Upper lobe of right lung (tissue), 1 donor: Measurements from ENCODE around the gene STARD10. TPM values are rescaled to one million over a fixed set of nuclear protein-coding genes. Genes with fewer than 3 reads are reported as not detected.

Experiments used
- ATAC-seq: fragments of 200-7000 bp; cut with Tn5 transposase; one replicate; pipeline ENCODE4 v1.9.1; 2020; ENCODE audit warnings: mild to moderate bottlenecking, moderate library complexity
- DNase-seq: peaks from one replicate; pipeline ENCODE4 v3.0.0-alpha.2; 2020
- H3K27ac ChIP-seq: fragments of 200-600 bp; one replicate; pipeline ENCODE4 v1.8.0; 2022
- H3K27me3 ChIP-seq: fragments of 200-600 bp; one replicate; pipeline ENCODE4 v1.8.0; 2022; ENCODE audit warnings: mild to moderate bottlenecking
- H3K36me3 ChIP-seq: fragments of 200-600 bp; one replicate; pipeline ENCODE4 v1.8.0; 2022
- H3K4me1 ChIP-seq: fragments of 200-600 bp; one replicate; pipeline ENCODE4 v1.8.0; 2022
- H3K4me3 ChIP-seq: fragments of 200-600 bp; one replicate; pipeline ENCODE4 v1.8.0; 2022; ENCODE audit warnings: mild to moderate bottlenecking
- H3K9me3 ChIP-seq: fragments of 200-600 bp; one replicate; pipeline ENCODE4 v1.8.0; 2022
- CTCF ChIP-seq: fragments of 200-600 bp; IDR thresholded peaks from one replicate; pipeline ENCODE4 v1.8.0; 2022; ENCODE audit warnings: antibody characterized with exemption
- intact Hi-C: fragments of 100-400 bp; cut with DNase I; formaldehyde crosslinking; loops from one replicate; pipeline ENCODE4 v1.11.0; 2022
- total RNA-seq: library from RNA; stranded (reverse); fragmentation: NEBNext Ultra II Directional; extraction: Animal tissue kit (Norgen Biotek cat#: 25700); gene quantifications from one replicate; pipeline ENCODE4 v1.2.1, GENCODE V29; 2021
- donor health status: DM: no; HTN: yes; CAD: no; lungs with severe emphysema.

Gene STARD10
- total RNA-seq, 1 donor from 2014 or later = 116 TPM

GRCh38 chr11:72740562-72741428 lies 53.1 kb downstream of the STARD10 start:
- Histone ChIP-seq H3K36me3 (no peaks in the 10 kb centered on the region), H3K4me3 (no peak overlapping the region), H3K27me3 (no peaks in the 10 kb centered on the region), H3K9me3 (no peaks in the 10 kb centered on the region), H3K27ac (peak overlapping the region; percentile 85), H3K4me1 (peaks cover 75% of the 10 kb centered on the region)
- DNase-seq (no peak), ATAC-seq (no peak)
- intact Hi-C loops = no loop called here
- no peak for TF ChIP-seq CTCF

GRCh38 chr11:72740060-72740424 lies 53.8 kb downstream of the STARD10 start:
- no peak for DNase-seq
- no peak for TF ChIP-seq CTCF
- intact Hi-C loops = no loop called here
- Histone ChIP-seq H3K27me3 (no peaks in the 10 kb centered on the region), H3K36me3 (no peaks in the 10 kb centered on the region), H3K4me3 (no peak overlapping the region), H3K9me3 (no peaks in the 10 kb centered on the region), H3K4me1 (peaks cover 80% of the 10 kb centered on the region), H3K27ac (peak overlapping the region; percentile 85)
- ATAC-seq = no peak

- no peaks in the 10 kb centered on the region for H3K9me3 ChIP-seq
- DNase-seq (no peak), ATAC-seq (peak; percentile 10)
- H3K4me3 ChIP-seq = peak overlapping the region; percentile 40
- intact Hi-C loops = no loop called here
- no peaks in the 10 kb centered on the region for H3K36me3 ChIP-seq
- H3K27ac ChIP-seq = peak overlapping the region; percentile 85
- H3K27me3 ChIP-seq = no peaks in the 10 kb centered on the region
- TF ChIP-seq CTCF = no peak
- H3K4me1 ChIP-seq = peaks cover 81% of the 10 kb centered on the region
These were observed 54.4 kb downstream of the STARD10 start for GRCh38 chr11:72739240-72740059.

- ATAC-seq (peak; percentile 68), DNase-seq (peak; percentile 89)
- intact Hi-C loops = no loop called here
- no peak for TF ChIP-seq CTCF
- Histone ChIP-seq H3K4me1 (peaks cover 76% of the 10 kb centered on the region), H3K36me3 (no peaks in the 10 kb centered on the region), H3K4me3 (peak overlapping the region; percentile 40), H3K9me3 (no peaks in the 10 kb centered on the region), H3K27me3 (no peaks in the 10 kb centered on the region), H3K27ac (peak overlapping the region; percentile 85)
These were observed 55.4 kb downstream of the STARD10 start for GRCh38 chr11:72738199-72739141.

- no peaks in the 10 kb centered on the region for H3K27me3 ChIP-seq
- DNase-seq = no peak
- H3K36me3 ChIP-seq = no peaks in the 10 kb centered on the region
- H3K9me3 ChIP-seq = no peaks in the 10 kb centered on the region
- intact Hi-C loops = no loop called here
- H3K27ac ChIP-seq = peak overlapping the region; percentile 85
- H3K4me1 ChIP-seq = peaks cover 73% of the 10 kb centered on the region
- TF ChIP-seq CTCF = no peak
- H3K4me3 ChIP-seq = peak overlapping the region; percentile 40
- ATAC-seq = no peak
These were observed 56.5 kb downstream of the STARD10 start for GRCh38 chr11:72737336-72737735.
